ENCODE data around the gene CDIP1.

- TF ChIP-seq CTCF (IDR thresholded peaks at IDR 0.05) (no peak), POLR2A (IDR thresholded peaks at IDR 0.05) (no peak)
Observed at GRCh38 chr16:4522051-4522581, 16.5 kb downstream of the CDIP1 start.

Data from prostate gland (tissue), 2 donors.